GM12878 (cell line): Measurements from ENCODE around the gene OR8K5. TPM values are rescaled to one million over a fixed set of nuclear protein-coding genes. Genes with fewer than 3 reads are reported as not detected.

ENCODE experiments used
- ATAC-seq: fragments of 200-7000 bp; cut with Tn5 transposase; 3 replicates; pipeline ENCODE4 v1.9.1; 2020; ENCODE audit warnings: mild to moderate bottlenecking, moderate library complexity
- BruUV-seq: library from RNA; stranded (reverse); fragments of 400-500 nt; replicated peaks from 2 replicates; lab custom pipeline; 2021; lab: Mats Ljungman, UMichigan
- CTCF ChIA-PET: fragments of 300-600 bp; sonication (Branson Sonifier 250); formaldehyde crosslinking; extraction: SDS; loops from one replicate; lab custom pipeline; 2021; ENCODE audit warnings: inconsistent platforms; lab: Yijun Ruan, JAX
- POLR2A ChIA-PET: fragments of 350-600 bp; formaldehyde crosslinking; extraction: SDS; loops from one replicate; lab custom pipeline; 2021; ENCODE audit warnings: inconsistent platforms; lab: Charles Lee
- RAD21 ChIA-PET: fragments of 300-600 bp; sonication (Branson Sonifier 250); formaldehyde crosslinking; loops from one replicate; lab custom pipeline; 2023; ENCODE audit warnings: antibody characterized with exemption; ENCODE audit not compliant: unreplicated experiment; lab: Charles Lee
- SMC1A ChIA-PET: fragments of 300-600 bp; sonication (Branson Sonifier 250); formaldehyde crosslinking; loops from one replicate; lab custom pipeline; 2023; ENCODE audit not compliant: unreplicated experiment, uncharacterized antibody; lab: Charles Lee
- DNase-seq: peaks from one replicate; pipeline ENCODE4 v3.0.0-alpha.2; 2011; ENCODE audit warnings: low read depth, low spot score
- FAIRE-seq: peaks from 3 replicates; lab custom pipeline; 2011; peaks lifted over from hg19 to GRCh38; lab: Jason Lieb, UNC
- H2AFZ ChIP-seq: 2 replicates; pipeline ENCODE4 v1.6.0; 2011; ENCODE audit warnings: low read depth, low read length, control low read depth; ENCODE audit not compliant: control insufficient read depth
- H3K27ac ChIP-seq: 2 replicates; pipeline ENCODE4 v1.5.1; 2011; ENCODE audit warnings: control low read depth; ENCODE audit not compliant: control insufficient read depth, insufficient read depth
- H3K27me3 ChIP-seq, 2 experiments: replicated peaks in 1 of 2; 2 replicates each; pipeline versions ENCODE4 v1.6.0 to v1.6.1; 2011; ENCODE audit warnings: low read length in 1 of 2; ENCODE audit not compliant: control insufficient read depth in 2 of 2, insufficient read depth in 2 of 2
- H3K36me3 ChIP-seq, 2 experiments: 2 replicates each; pipeline ENCODE4 v1.5.1; 2011; ENCODE audit warnings: low read length in 1 of 2; ENCODE audit not compliant: control insufficient read depth in 2 of 2, insufficient read depth in 2 of 2
- H3K4me1 ChIP-seq: 2 replicates; pipeline ENCODE4 v1.6.1; 2011; ENCODE audit warnings: mild to moderate bottlenecking, low read length, moderate library complexity, mixed read lengths; ENCODE audit not compliant: control insufficient read depth, insufficient read depth
- H3K4me2 ChIP-seq: 2 replicates; pipeline ENCODE4 v1.6.0; 2011; ENCODE audit warnings: control low read depth; ENCODE audit not compliant: control insufficient read depth, insufficient read depth
- H3K4me3 ChIP-seq: fragments of 200-600 bp; sonication (generic); 2 replicates; pipeline ENCODE4 v1.5.1; 2016
- H3K79me2 ChIP-seq: 2 replicates; pipeline ENCODE4 v1.6.0; 2011; ENCODE audit warnings: low read length; ENCODE audit not compliant: control insufficient read depth, insufficient read depth
- H3K9ac ChIP-seq: 2 replicates; pipeline ENCODE4 v1.8.0; 2011; ENCODE audit warnings: low read length, control low read depth, mixed read lengths; ENCODE audit not compliant: control insufficient read depth, insufficient read depth
- H3K9me3 ChIP-seq: replicated peaks from 3 replicates; pipeline ENCODE4 v1.5.1; 2011; ENCODE audit warnings: mild to moderate bottlenecking, low read length; ENCODE audit not compliant: control insufficient read depth, insufficient read depth
- H4K20me1 ChIP-seq: 2 replicates; pipeline ENCODE4 v1.6.0; 2011; ENCODE audit not compliant: control insufficient read depth, insufficient read depth
- CBX5 ChIP-seq: sonication (generic); IDR thresholded peaks from 2 replicates; pipeline ENCODE4 v1.6.1; 2016; ENCODE audit warnings: low read depth, moderate library complexity, mild to moderate bottlenecking, inconsistent platforms
- CHD2 ChIP-seq: IDR thresholded peaks from 2 replicates; pipeline ENCODE4 v1.6.1; 2011; ENCODE audit warnings: low read depth, low read length, improper control_type of control experiment, borderline replicate concordance
- ETV6 ChIP-seq, 2 experiments: fragments of 450-650 bp in 1 of 2; IDR thresholded peaks in 1 of 2; conservative IDR thresholded peaks in 1 of 2; 2 replicates each; pipeline ENCODE4 v1.6.1; 2014; ENCODE audit warnings: antibody characterized with exemption in 1 of 2, borderline replicate concordance in 1 of 2, low read depth in 1 of 2, mild to moderate bottlenecking in 1 of 2, moderate library complexity in 1 of 2
- IKZF2 ChIP-seq, 2 experiments: fragments of 450-650 bp; IDR thresholded peaks; 2 replicates each; pipeline ENCODE4 v1.6.1; 2017; ENCODE audit warnings: mild to moderate bottlenecking in 2 of 2, moderate library complexity in 2 of 2
- JUND ChIP-seq: IDR thresholded peaks from 2 replicates; pipeline ENCODE4 v1.6.1; 2012; ENCODE audit warnings: low read depth, mild to moderate bottlenecking, low read length, improper control_type of control experiment, moderate library complexity
- MTA2 ChIP-seq: fragments of 450-650 bp; IDR thresholded peaks from 2 replicates; pipeline ENCODE4 v1.6.1; 2016; ENCODE audit warnings: low read depth, mild to moderate bottlenecking, moderate library complexity
- MTA3 ChIP-seq: IDR thresholded peaks from 2 replicates; pipeline ENCODE4 v1.6.1; 2012; ENCODE audit warnings: low read length, inconsistent platforms, borderline replicate concordance
- MYB ChIP-seq: fragments of 150-350 bp; IDR thresholded peaks from 2 replicates; pipeline ENCODE4 v1.6.1; 2014; ENCODE audit warnings: mild to moderate bottlenecking, low read depth, low read length, borderline replicate concordance
- PAX5 ChIP-seq: IDR thresholded peaks from 2 replicates; pipeline ENCODE4 v1.6.1; 2011; ENCODE audit warnings: low read depth, low read length, borderline replicate concordance
- SMAD5 ChIP-seq: IDR thresholded peaks from 2 replicates; pipeline ENCODE4 v1.6.1; 2016; ENCODE audit warnings: antibody characterized with exemption, low read depth
- SPI1 ChIP-seq: IDR thresholded peaks from 2 replicates; pipeline ENCODE4 v1.6.1; 2011; ENCODE audit warnings: low read depth, mild to moderate bottlenecking, low read length, moderate library complexity, borderline replicate concordance; ENCODE audit not compliant: insufficient read depth
- STAT1 ChIP-seq: fragments of 450-650 bp; conservative IDR thresholded peaks from 2 replicates; pipeline ENCODE4 v1.6.1; 2014; ENCODE audit warnings: antibody characterized with exemption, mild to moderate bottlenecking
- TCF7 ChIP-seq: IDR thresholded peaks from 2 replicates; pipeline ENCODE4 v1.6.1; 2014; ENCODE audit warnings: antibody characterized with exemption, borderline replicate concordance
- ZNF274 ChIP-seq: IDR thresholded peaks from one replicate; pipeline ENCODE4 v1.8.0; 2011; ENCODE audit not compliant: insufficient read length, insufficient read depth
- ZNF622 ChIP-seq: fragments of 450-650 bp; IDR thresholded peaks from 2 replicates; pipeline ENCODE4 v1.6.1; 2017; ENCODE audit warnings: mild to moderate bottlenecking, inconsistent platforms
- ZSCAN29 ChIP-seq: fragments of 450-650 bp; IDR thresholded peaks from 2 replicates; pipeline ENCODE4 v1.6.1; 2017; ENCODE audit warnings: mild to moderate bottlenecking, moderate library complexity
- WGBS: methylation state at CpG from one replicate; pipeline ENCODE4 v1.1.6; 2016; ENCODE audit warnings: low lambda C conversion rate; ENCODE audit not compliant: insufficient replicate concordance, insufficient coverage; ENCODE audit errors: missing lambda C conversion rate; 5-methylcytosine and 5-hydroxymethylcytosine counted together
- in situ Hi-C: fragments of 300-500 bp; cut with MboI; formaldehyde crosslinking; loops from 9 replicates; pipeline ENCODE4 v1.14.3; 2018; ENCODE audit warnings: mixed read lengths
- intact Hi-C: fragments of 100-400 bp; cut with micrococcal nuclease; formaldehyde crosslinking; loops from one replicate; pipeline ENCODE4 v1.14.2; 2022; ENCODE audit not compliant: unreplicated experiment
- polyA plus RNA-seq, 11 experiments: library from polyadenylated mRNA; depleted of rRNA in 4 of 11; unstranded in 6 of 11; stranded (reverse) in 5 of 11; fragments of >200 nt; fragmentation: Nextera tagmentation in 4 of 11; fragmentation: Illumina TruSeq in 1 of 11; extraction: Ambion mirVana in 4 of 11; extraction: Trizol in 1 of 11; gene quantifications; 1 replicate in 1 of 11; 2 replicates in 10 of 11; pipeline versions ENCODE4 v1.2.1 to v1.2.3, GENCODE V29; 2011 to 2016; ENCODE audit warnings: inconsistent platforms in 2 of 11, missing spikeins in 2 of 11, low read depth in 1 of 11
- total RNA-seq, 4 experiments: library from RNA; depleted of rRNA in 3 of 4; stranded (reverse); fragments of >200 nt in 3 of 4; fragmentation: Illumina TruSeq in 1 of 4; extraction: Trizol in 1 of 4; gene quantifications; 2 replicates each; pipeline versions ENCODE4 v1.2.1 to v1.2.3, GENCODE V29; 2013 to 2021
- TF ChIP-seq, protein P1 (sequence below): fragments of 450-650 bp; IDR thresholded peaks from 2 replicates; pipeline ENCODE4 v1.6.1; 2017; ENCODE audit warnings: mild to moderate bottlenecking

Gene OR8K5
- total and polyA plus RNA-seq, 10 of the 15 experiments (the other 5 are each of a cell fraction or from before 2014, with no cell fraction given) = not detected

DNA sequence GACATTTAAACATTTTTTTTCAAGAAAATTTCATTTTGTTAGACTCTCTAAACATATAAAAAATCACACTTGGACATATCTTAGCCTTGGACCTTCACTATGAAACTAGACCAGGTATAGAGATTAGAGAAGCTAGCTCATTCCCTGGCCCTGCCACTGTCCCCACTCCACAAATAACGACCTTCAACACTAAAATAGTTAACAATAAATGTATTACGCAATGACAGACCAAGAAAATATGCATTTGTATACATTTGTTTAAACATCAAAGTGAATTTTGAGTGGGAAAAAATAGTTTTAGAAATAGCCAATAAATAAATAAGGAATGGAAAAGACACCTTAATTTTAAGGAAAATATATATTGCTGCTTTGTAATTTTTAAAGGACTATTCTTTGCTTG, 37.2 kb upstream of the OR8K5 start:
- ChIA-PET POLR2A (no interaction called here), RAD21 (no interaction called here), SMC1A (interaction anchor here (1.5 kb wide), 1 partner anchor 10 kb away, joined by 5 read pairs; no protein-coding TSS in a partner anchor), CTCF (no interaction called here)
- no peaks in the 10 kb centered on the region for H4K20me1 ChIP-seq
- FAIRE-seq (no peak), DNase-seq (no peak), ATAC-seq (no peak)
- no peaks in the 10 kb centered on the region for H3K79me2 ChIP-seq
- no peak overlapping the region for H3K27ac ChIP-seq
- H2AFZ ChIP-seq = no peak overlapping the region
- no peak overlapping the region for H3K9ac ChIP-seq
- 44% methylated on average over 2 of the region's 2 CpGs for WGBS
- no TSS peak for BruUV-seq
- H3K4me2 ChIP-seq = no peak overlapping the region
- intact Hi-C loops (no loop called here), in situ Hi-C loops (no loop called here)
- H3K4me3 ChIP-seq = no peak overlapping the region
- H3K27me3 ChIP-seq = no peaks in the 10 kb centered on the region
- TF ChIP-seq IKZF2 (IDR thresholded peaks at IDR 0.05) (no peak), MYB (no peak), STAT1 (no peak), TCF7 (no peak), CHD2 (no peak), PAX5 (no peak), SMAD5 (no peak)
- no peaks in the 10 kb centered on the region for H3K36me3 ChIP-seq
- no peaks in the 10 kb centered on the region for H3K4me1 ChIP-seq
- H3K9me3 ChIP-seq = no peaks in the 10 kb centered on the region

DNA sequence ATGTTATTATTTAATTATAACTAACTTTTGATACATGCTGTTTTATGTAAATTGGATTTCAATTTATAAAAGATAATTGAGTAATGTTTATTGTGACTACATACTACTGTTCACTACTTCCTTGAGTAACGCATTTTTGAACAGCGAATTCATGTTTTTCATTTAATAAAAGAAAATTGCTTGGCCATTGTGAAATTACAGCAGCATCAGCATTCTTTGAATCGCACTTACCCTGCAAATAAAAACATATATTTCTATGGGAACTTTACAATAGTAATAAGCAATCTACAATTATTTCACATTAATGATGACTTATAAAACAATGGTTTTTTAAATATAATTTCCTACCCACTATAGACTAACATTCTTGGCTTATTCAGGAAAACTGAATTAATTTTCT, 36.6 kb upstream of the OR8K5 start:
- no peaks in the 10 kb centered on the region for H3K9me3 ChIP-seq
- H3K9ac ChIP-seq = no peak overlapping the region
- H4K20me1 ChIP-seq = no peaks in the 10 kb centered on the region
- 24% methylated on average over 3 of the region's 3 CpGs for WGBS
- in situ Hi-C loops (no loop called here), intact Hi-C loops (no loop called here)
- no peak overlapping the region for H3K27ac ChIP-seq
- H3K36me3 ChIP-seq = no peaks in the 10 kb centered on the region
- no peak overlapping the region for H3K4me3 ChIP-seq
- no TSS peak for BruUV-seq
- FAIRE-seq (no peak), DNase-seq (no peak), ATAC-seq (no peak)
- POLR2A ChIA-PET = no interaction called here
- no peaks in the 10 kb centered on the region for H3K27me3 ChIP-seq
- CTCF ChIA-PET = interaction anchor here (0.6 kb wide), 1 partner anchor 174 kb away, joined by 3 read pairs; no protein-coding TSS in a partner anchor
- SMC1A ChIA-PET = interaction anchor here (1.5 kb wide), 1 partner anchor 10 kb away, joined by 5 read pairs; no protein-coding TSS in a partner anchor
- no peak overlapping the region for H3K4me2 ChIP-seq
- RAD21 ChIA-PET = no interaction called here
- no peaks in the 10 kb centered on the region for H3K4me1 ChIP-seq
- no peak overlapping the region for H2AFZ ChIP-seq
- no peaks in the 10 kb centered on the region for H3K79me2 ChIP-seq
- TF ChIP-seq TCF7 (no peak), JUND (no peak), MTA3 (no peak), SMAD5 (no peak), CBX5 (no peak), ZNF622 (no peak), ZSCAN29 (no peak), ETV6 (conservative IDR thresholded peaks at IDR 0.05 in 1 of 2, IDR thresholded peaks at IDR 0.05 in 1 of 2; ENCODE audit: borderline replicate concordance in 1 of 2, low read depth in 1 of 2) (no peak), SPI1 (no peak), MTA2 (no peak), ZNF274 (no peak)
- TF ChIP-seq, protein P1, sequence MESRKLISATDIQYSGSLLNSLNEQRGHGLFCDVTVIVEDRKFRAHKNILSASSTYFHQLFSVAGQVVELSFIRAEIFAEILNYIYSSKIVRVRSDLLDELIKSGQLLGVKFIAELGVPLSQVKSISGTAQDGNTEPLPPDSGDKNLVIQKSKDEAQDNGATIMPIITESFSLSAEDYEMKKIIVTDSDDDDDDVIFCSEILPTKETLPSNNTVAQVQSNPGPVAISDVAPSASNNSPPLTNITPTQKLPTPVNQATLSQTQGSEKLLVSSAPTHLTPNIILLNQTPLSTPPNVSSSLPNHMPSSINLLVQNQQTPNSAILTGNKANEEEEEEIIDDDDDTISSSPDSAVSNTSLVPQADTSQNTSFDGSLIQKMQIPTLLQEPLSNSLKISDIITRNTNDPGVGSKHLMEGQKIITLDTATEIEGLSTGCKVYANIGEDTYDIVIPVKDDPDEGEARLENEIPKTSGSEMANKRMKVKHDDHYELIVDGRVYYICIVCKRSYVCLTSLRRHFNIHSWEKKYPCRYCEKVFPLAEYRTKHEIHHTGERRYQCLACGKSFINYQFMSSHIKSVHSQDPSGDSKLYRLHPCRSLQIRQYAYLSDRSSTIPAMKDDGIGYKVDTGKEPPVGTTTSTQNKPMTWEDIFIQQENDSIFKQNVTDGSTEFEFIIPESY = no peak
